GM20000 (cell line): Measurements from ENCODE around the gene CADM4.

Experiments
- DNase-seq: peaks from one replicate; pipeline ENCODE4 v3.0.0; 2012; ENCODE audit warnings: low spot score
- TF ChIP-seq, protein P1 (sequence below): IDR thresholded peaks from 2 replicates; pipeline ENCODE4 v1.5.1; 2012; ENCODE audit warnings: mild to moderate bottlenecking, control low read depth; ENCODE audit errors: extremely low read depth, missing control alignments

The CADM4 gene

GRCh38 chr19:43648633-43649032, 9.0 kb upstream of the CADM4 start:
- TF ChIP-seq, protein P1, sequence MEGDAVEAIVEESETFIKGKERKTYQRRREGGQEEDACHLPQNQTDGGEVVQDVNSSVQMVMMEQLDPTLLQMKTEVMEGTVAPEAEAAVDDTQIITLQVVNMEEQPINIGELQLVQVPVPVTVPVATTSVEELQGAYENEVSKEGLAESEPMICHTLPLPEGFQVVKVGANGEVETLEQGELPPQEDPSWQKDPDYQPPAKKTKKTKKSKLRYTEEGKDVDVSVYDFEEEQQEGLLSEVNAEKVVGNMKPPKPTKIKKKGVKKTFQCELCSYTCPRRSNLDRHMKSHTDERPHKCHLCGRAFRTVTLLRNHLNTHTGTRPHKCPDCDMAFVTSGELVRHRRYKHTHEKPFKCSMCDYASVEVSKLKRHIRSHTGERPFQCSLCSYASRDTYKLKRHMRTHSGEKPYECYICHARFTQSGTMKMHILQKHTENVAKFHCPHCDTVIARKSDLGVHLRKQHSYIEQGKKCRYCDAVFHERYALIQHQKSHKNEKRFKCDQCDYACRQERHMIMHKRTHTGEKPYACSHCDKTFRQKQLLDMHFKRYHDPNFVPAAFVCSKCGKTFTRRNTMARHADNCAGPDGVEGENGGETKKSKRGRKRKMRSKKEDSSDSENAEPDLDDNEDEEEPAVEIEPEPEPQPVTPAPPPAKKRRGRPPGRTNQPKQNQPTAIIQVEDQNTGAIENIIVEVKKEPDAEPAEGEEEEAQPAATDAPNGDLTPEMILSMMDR, result no peak
- no peak for DNase-seq

GRCh38 chr19:43644181-43644580, 4.5 kb upstream of the CADM4 start:
- TF ChIP-seq, protein P1, result no peak
- DNase-seq, result no peak

DNA sequence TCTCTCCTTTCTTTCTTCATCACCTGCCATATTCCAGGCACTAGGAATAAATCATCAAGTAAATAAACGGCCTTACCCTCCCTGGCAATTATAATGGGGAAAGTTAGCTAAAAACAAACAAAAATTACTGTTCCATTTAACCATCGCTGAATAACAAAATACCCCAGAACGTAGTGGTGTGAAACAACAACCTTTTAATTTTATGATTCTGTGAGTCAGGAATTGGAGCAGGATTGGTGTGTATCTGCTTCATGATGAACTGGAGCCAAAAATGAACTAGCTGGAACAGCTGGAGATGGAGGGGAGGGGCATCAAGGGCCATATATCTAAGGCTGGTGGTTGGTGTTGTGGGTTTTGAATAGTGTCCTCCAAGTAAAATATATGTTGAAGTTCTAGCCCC, 3.7 kb upstream of the CADM4 start:
- DNase-seq, result no peak
- TF ChIP-seq, protein P1, result no peak

DNA sequence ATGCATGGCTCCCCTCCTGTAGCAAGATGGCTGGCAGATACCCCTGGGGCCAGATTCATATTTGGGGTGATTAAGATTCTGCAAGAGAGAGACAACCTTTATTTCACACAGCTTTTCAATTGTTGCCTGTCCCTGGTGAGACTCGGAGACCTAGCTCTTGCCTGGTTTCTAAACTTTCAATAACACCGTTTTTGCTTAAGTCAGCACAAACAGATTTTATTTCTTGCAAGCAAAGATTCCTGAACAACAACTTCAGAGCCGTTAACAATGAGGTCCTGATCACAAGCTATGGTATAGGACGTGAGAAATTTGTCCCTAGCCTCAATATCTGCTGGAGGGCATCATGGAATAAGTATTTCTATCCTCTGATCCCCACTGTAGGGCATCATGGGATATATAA, 2.9 kb upstream of the CADM4 start:
- DNase-seq, result no peak
- TF ChIP-seq, protein P1, result no peak

DNA sequence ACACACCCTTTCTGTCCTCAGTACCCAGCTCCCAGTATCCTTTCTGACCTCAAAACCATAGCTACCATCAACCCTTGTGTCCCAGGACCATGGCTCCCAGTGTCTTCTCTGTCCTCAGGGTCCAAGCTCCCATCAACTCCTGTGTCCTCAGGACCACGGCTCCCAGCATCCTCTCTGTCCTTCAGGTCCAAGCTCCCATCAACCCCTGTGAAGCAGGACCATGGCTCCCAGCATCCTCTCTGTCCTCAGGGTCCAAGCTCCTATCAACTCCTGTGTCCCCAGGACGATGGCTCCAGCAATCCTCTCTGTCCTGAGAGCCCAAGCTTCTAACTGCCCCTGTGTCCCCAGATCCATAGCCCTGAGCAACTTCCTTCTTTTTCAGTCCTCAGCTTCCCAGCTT, 1.7 kb upstream of the CADM4 start:
- TF ChIP-seq, protein P1, result no peak
- DNase-seq, result no peak

DNA sequence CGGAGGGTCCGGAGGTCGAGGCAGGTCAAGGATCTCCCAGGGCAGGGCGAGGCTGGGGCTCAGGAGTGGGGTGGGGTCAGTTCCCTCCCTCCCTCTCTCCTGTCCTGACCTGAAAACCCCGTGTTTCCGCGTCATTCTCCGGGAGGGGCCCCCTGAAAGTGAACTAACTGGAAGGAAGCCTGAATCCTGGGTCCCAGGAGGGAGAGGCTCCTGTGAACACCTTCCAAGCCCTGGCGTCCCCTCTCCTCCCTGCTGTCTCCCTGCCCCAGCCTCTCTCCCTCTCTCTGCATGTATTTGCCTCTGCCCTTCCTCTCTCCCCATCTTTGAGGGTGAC, 741 bp upstream of the CADM4 start:
- TF ChIP-seq, protein P1, result no peak
- DNase-seq, result no peak

DNA sequence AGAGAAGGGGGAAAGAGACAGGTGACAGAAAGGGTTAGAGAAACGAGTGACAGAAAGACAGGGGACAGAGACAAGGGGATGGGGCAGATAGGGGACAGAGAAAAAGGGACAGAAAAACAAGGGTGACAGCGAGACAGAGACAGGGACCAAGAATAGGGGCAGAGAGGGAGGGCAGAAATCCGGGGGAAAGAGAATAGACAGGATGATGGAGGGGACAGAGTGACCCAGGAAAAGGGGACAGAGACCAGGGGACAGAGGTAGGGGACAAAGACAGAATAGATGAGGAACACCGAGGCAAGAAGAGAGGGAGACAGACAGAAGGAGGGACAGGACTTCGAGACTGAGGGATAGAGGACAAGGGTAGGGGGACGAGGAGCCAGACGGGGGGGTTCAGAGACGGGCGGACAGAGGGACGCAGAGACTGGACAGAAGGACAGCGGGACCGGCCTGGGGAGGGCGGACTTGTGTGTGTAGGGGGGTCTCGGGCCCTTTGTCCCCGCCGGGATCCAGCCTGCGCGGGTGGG, 593 bp downstream of the CADM4 start:
- TF ChIP-seq, protein P1, result no peak
- no peak for DNase-seq
